Activated naive CD4-positive, alpha-beta T cell treated with anti-CD3 and anti-CD28 coated beads, Interleukin-2, amount 50 U/mL, for 24 hours (primary cell): ENCODE results near the gene RNPC3.
"Not testable (repeated sequence)": the region's sequence is repeated elsewhere in the genome, so short reads cannot be mapped to it uniquely, and the experiment has no call there.

ENCODE experiments used
- H3K27ac Mint-ChIP-seq: one replicate; pipeline ENCODE4 v1.8.0; 2021; ENCODE audit warnings: mild to moderate bottlenecking, mixed read lengths
- H3K27me3 Mint-ChIP-seq: one replicate; pipeline ENCODE4 v1.8.0; 2021; ENCODE audit warnings: mixed read lengths
- H3K36me3 Mint-ChIP-seq: one replicate; pipeline ENCODE4 v1.8.0; 2021; ENCODE audit warnings: mixed read lengths
- H3K4me1 Mint-ChIP-seq: one replicate; pipeline ENCODE4 v1.8.0; 2021; ENCODE audit warnings: mixed read lengths
- H3K4me3 Mint-ChIP-seq: one replicate; pipeline ENCODE4 v1.8.0; 2021; ENCODE audit warnings: mild to moderate bottlenecking, mixed read lengths
- H3K9me3 Mint-ChIP-seq: one replicate; pipeline ENCODE4 v1.8.0; 2021; ENCODE audit warnings: mixed read lengths

RNPC3 gene

DNA sequence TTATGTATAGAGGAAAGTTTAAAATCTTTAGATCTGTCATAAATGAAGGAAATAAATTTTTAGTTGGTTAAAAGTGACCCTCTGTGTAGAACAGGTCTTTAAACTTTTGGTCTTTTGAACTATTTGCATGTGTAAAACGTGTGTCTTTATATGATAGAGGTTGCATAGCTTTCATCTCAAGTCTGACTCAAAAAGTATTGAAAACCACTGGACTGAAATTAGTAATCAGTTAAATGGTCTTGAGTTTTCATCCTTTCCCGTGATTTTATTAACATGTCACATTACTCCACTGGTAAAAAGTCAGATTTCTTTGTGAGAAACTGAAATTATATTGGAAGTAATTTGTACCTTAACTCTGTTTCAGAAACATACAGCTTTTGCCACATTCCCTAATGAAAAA, 1.8 kb downstream of the RNPC3 start:
- H3K4me3 Mint-ChIP-seq, result peak overlapping the region; percentile 100
- H3K4me1 Mint-ChIP-seq, result peaks cover 69% of the 10 kb centered on the region
- no peaks in the 10 kb centered on the region for H3K9me3 Mint-ChIP-seq
- H3K36me3 Mint-ChIP-seq, result peaks cover 34% of the 10 kb centered on the region
- H3K27ac Mint-ChIP-seq, result peak overlapping the region; percentile 81
- H3K27me3 Mint-ChIP-seq, result no peaks in the 10 kb centered on the region

- Mint-ChIP-seq H3K4me1 (peaks cover 77% of the 10 kb centered on the region), H3K27ac (no peak overlapping the region), H3K36me3 (peaks cover 42% of the 10 kb centered on the region), H3K4me3 (no peak overlapping the region), H3K9me3 (no peaks in the 10 kb centered on the region), H3K27me3 (no peaks in the 10 kb centered on the region)
Observed at GRCh38 chr1:103529746-103530145, 4.2 kb downstream of the RNPC3 start.

DNA sequence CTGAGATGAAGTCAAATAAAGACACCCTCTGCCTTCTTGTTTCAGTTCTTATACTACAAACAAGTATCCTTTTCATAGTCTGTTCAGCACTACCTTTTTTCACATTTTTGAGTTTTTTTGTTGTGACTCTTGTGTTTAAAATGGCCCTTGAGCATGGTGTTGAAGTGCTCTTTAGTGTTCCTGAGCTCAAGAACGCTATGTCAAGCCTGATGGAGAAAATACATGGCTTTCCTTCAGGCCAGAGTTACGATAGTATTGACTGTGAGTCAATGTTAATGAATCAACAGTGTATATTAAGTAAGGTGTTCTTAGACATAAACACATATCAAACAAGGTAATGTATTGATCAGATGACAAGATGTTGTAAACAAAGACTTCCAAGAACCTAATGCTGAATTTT, 12.7 kb downstream of the RNPC3 start:
- Mint-ChIP-seq H3K27ac (no peak overlapping the region), H3K4me3 (no peak overlapping the region), H3K9me3 (no peaks in the 10 kb centered on the region), H3K27me3 (no peaks in the 10 kb centered on the region), H3K36me3 (peaks cover 28% of the 10 kb centered on the region), H3K4me1 (peaks cover 11% of the 10 kb centered on the region)

DNA sequence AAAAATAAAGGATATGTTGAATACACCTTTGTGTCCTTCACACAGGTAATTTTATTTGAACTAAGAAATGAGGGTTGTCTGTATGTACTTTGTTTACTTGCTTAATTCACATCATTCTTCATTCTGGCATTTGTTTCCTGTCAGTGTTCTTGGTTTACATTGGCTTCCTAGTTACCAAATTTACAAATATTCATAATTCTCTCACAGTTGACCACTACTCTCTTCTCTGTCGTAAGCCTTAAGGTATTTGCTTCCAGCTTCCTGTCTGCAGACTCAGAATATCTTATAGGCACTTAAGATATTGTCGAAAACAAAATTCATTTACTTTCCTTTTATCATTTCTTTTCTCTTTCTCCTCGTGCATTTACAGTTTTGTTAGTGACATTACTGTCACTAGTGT, 15.9 kb downstream of the RNPC3 start:
- peak overlapping the region; percentile 75 for H3K27ac Mint-ChIP-seq

DNA sequence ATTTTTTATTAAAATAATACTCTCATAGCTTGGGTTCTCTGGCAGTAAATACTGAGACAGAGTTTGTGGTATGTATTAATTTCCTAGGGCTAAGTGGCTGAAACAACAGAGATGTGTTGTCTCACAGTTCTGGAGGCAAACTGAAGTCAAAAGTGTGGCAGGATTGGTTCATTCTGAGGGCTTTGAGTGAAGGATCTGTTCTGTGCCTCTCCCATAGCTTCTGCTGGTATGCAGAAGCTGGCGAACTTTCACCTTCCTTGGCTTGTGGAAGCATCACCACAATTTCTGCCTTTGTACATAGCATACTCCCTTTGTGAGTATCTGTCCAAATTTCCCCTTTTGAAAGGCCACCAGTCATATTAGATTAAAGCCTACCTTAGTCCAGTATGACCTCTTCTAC, 21.0 kb downstream of the RNPC3 start:
- Mint-ChIP-seq H3K9me3 (no peaks in the 10 kb centered on the region), H3K36me3 (peaks cover 34% of the 10 kb centered on the region), H3K27me3 (no peaks in the 10 kb centered on the region), H3K4me3 (no peak overlapping the region), H3K27ac (no peak overlapping the region), H3K4me1 (peaks cover 3% of the 10 kb centered on the region)

More for the DNA sequence above, 15.9 kb downstream of the RNPC3 start:
- Mint-ChIP-seq H3K36me3 (peaks cover 33% of the 10 kb centered on the region), H3K4me3 (no peak overlapping the region), H3K9me3 (no peaks in the 10 kb centered on the region), H3K27me3 (no peaks in the 10 kb centered on the region), H3K4me1 (peaks cover 3% of the 10 kb centered on the region)

DNA sequence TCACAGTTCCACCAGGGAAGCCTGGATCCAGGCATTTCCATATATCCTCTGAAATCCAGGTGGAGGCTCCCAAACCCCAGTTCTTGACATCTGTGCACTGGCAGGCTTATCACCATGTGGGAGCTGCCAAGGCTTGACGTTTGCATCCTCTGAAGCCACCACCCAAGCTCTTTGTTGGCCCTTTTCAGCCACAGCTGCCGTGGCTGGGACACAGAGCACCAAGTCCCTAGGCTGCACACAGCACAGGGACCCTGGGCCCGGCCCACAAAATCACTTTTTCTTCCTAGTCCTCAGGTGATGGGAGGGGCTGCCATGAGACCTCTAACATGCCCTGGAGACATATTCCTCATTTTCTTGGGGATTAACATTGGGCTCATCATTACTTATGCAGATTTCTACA, 22.3 kb downstream of the RNPC3 start:
- Mint-ChIP-seq H3K27ac (no peak overlapping the region), H3K4me3 (no peak overlapping the region), H3K36me3 (peaks cover 33% of the 10 kb centered on the region), H3K9me3 (no peaks in the 10 kb centered on the region), H3K27me3 (no peaks in the 10 kb centered on the region), H3K4me1 (peaks cover 3% of the 10 kb centered on the region)

- peaks cover 7% of the 10 kb centered on the region for H3K4me1 Mint-ChIP-seq
- no peak overlapping the region for H3K27ac Mint-ChIP-seq
Observed at GRCh38 chr1:103560427-103560826, 34.9 kb downstream of the RNPC3 start.

GRCh38 chr1:103561124-103561523, 35.6 kb downstream of the RNPC3 start:
- H3K36me3 Mint-ChIP-seq, H3K9me3 Mint-ChIP-seq, H3K4me1 Mint-ChIP-seq, H3K27me3 Mint-ChIP-seq, H3K27ac Mint-ChIP-seq, H3K4me3 Mint-ChIP-seq: not testable (repeated sequence)

More at GRCh38 chr1:103560427-103560826, 34.9 kb downstream of the RNPC3 start:
- Mint-ChIP-seq H3K4me3 (no peak overlapping the region), H3K36me3 (peaks cover 13% of the 10 kb centered on the region), H3K27me3 (no peaks in the 10 kb centered on the region), H3K9me3 (no peaks in the 10 kb centered on the region)

DNA sequence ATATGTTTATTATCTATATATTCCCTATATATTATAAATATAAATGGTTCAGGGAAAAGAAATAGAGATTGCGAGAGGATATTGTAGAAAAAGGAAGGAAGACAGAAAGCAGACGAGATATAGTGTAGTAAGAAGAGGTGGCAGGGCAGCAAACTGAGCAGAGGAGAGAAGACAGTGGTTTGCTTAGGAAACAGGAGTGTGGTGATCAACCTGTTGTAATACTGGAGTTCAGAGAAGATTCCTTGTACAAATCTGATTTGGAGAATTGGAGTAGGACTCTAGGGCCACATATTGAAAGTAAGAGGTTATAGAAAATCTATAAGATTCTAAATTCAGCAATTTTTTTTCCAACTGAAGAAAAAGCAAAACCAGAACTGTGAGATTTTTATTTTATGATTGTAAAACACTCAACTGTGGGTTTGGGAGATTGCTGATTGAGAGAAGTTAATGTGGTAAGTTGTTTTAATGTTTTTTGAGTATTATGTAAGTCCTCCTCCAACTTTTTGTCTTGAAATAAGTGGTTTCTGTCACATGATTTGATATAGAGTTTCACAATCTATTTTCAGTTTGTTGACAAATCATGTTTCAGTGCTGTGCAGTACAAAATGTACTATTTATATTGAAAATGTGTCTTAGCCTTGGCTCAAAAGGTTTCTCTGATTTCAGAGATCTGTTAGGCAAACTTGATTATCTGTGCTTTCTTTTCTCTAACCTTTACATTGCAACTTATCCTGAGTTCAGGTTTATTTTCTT, 36.3 kb downstream of the RNPC3 start:
- peaks cover 8% of the 10 kb centered on the region for H3K36me3 Mint-ChIP-seq
- no peak overlapping the region for H3K4me3 Mint-ChIP-seq
- H3K27ac Mint-ChIP-seq, result no peak overlapping the region
- no peaks in the 10 kb centered on the region for H3K27me3 Mint-ChIP-seq
- no peaks in the 10 kb centered on the region for H3K9me3 Mint-ChIP-seq
- H3K4me1 Mint-ChIP-seq, result peaks cover 7% of the 10 kb centered on the region

- Mint-ChIP-seq H3K4me1 (peaks cover 7% of the 10 kb centered on the region), H3K4me3 (no peak overlapping the region), H3K36me3 (peaks cover 9% of the 10 kb centered on the region), H3K27me3 (no peaks in the 10 kb centered on the region), H3K9me3 (no peaks in the 10 kb centered on the region), H3K27ac (no peak overlapping the region)
Observed at GRCh38 chr1:103563056-103563455, 37.6 kb downstream of the RNPC3 start.

DNA sequence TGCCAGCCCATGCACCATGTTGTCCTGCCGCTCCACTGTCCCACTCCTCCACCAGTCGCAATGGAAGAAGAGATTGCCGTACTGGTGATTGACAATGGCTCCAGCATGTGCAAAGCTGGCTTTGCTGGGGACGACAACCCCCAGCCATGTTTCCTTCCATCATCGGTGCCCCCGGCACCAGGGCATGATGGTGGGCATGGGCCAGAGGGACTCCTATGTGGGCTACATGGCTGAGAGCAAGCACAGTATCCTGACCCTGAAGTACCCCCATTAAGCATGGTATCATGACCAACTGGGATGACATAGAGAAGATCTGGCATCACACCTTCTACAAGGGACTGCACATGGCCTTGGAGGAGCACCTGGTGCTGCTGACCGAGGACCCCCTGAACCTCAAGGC, 44.0 kb downstream of the RNPC3 start:
- no peak overlapping the region for H3K27ac Mint-ChIP-seq
- H3K4me3 Mint-ChIP-seq, result no peak overlapping the region
- H3K36me3 Mint-ChIP-seq, result peaks cover 23% of the 10 kb centered on the region
- H3K27me3 Mint-ChIP-seq, result no peaks in the 10 kb centered on the region
- no peaks in the 10 kb centered on the region for H3K4me1 Mint-ChIP-seq
- no peaks in the 10 kb centered on the region for H3K9me3 Mint-ChIP-seq

- not testable (repeated sequence) for H3K27ac Mint-ChIP-seq
- peaks cover 23% of the 10 kb centered on the region for H3K36me3 Mint-ChIP-seq
Observed at GRCh38 chr1:103571289-103571688, 45.8 kb downstream of the RNPC3 start, which contains the start of gene AMY2B. Gene AMY2B, plus strand, starts transcription at chr1:103571589. Its CDS starts 14 bp downstream, at chr1:103571603.

GRCh38 chr1:103576065-103576464, 50.6 kb downstream of the RNPC3 start:
- no peaks in the 10 kb centered on the region for H3K27me3 Mint-ChIP-seq
- H3K36me3 Mint-ChIP-seq, result peaks cover 17% of the 10 kb centered on the region
- no peaks in the 10 kb centered on the region for H3K9me3 Mint-ChIP-seq
- H3K4me1 Mint-ChIP-seq, result no peaks in the 10 kb centered on the region
- peak overlapping the region; percentile 80 for H3K27ac Mint-ChIP-seq
- no peak overlapping the region for H3K4me3 Mint-ChIP-seq

More at GRCh38 chr1:103571289-103571688, 45.8 kb downstream of the RNPC3 start, which contains the start of gene AMY2B:
- not testable (repeated sequence) for H3K27me3 Mint-ChIP-seq, H3K9me3 Mint-ChIP-seq, H3K4me1 Mint-ChIP-seq, H3K4me3 Mint-ChIP-seq

DNA sequence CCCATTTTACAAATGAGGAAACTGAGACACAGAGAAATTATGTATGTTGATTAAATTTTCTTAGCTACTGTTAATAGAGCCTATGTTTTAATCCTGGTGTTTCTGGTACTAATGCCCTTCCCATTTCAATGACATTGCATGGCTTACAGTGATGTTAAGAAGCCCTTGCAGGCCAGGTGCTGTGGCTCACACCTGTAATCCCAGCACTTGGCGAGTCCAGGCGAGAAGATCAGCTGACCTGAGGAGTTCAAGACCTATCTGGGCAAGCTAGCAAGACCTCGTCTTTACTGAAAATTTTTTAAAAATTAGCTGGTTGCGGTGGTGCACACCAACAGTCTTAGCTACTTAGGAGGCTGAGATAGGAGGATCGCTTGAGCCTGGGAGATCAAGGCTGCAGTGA, 51.3 kb downstream of the RNPC3 start:
- H3K36me3 Mint-ChIP-seq, result peaks cover 17% of the 10 kb centered on the region
- not testable (repeated sequence) for H3K27me3 Mint-ChIP-seq, H3K27ac Mint-ChIP-seq, H3K4me1 Mint-ChIP-seq, H3K9me3 Mint-ChIP-seq, H3K4me3 Mint-ChIP-seq

- Mint-ChIP-seq H3K27ac (no peak overlapping the region), H3K4me3 (no peak overlapping the region), H3K27me3 (no peaks in the 10 kb centered on the region), H3K9me3 (no peaks in the 10 kb centered on the region), H3K36me3 (peaks cover 3% of the 10 kb centered on the region), H3K4me1 (no peaks in the 10 kb centered on the region)
Observed at GRCh38 chr1:103582464-103582863, 57.0 kb downstream of the RNPC3 start.

GRCh38 chr1:103583887-103584286, 58.4 kb downstream of the RNPC3 start:
- Mint-ChIP-seq H3K27ac (no peak overlapping the region), H3K9me3 (peaks cover 4% of the 10 kb centered on the region), H3K27me3 (peaks cover 2% of the 10 kb centered on the region), H3K4me3 (no peak overlapping the region), H3K4me1 (no peaks in the 10 kb centered on the region), H3K36me3 (peaks cover 6% of the 10 kb centered on the region)

DNA sequence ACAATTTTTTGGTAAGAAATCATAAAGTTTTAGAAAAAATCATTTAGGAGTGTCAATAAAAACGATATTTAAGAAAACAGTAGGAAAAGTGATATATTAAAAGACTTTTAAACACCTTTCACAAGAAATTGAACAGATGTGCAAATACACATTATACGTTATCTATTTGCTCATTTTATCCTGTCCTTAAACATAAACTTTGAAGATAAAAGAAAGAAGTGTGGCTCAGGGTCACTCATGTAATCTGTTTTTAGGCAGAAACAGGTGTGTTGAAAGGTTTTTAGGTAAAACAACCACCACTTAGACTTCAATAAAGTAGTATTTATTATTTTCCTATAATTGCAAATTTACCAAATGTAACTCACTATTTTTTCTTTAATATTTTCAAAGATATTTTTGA, 59.0 kb downstream of the RNPC3 start:
- no peak overlapping the region for H3K27ac Mint-ChIP-seq
- H3K4me1 Mint-ChIP-seq, result no peaks in the 10 kb centered on the region
- H3K9me3 Mint-ChIP-seq, result peaks cover 7% of the 10 kb centered on the region
- no peak overlapping the region for H3K4me3 Mint-ChIP-seq
- peaks cover 2% of the 10 kb centered on the region for H3K27me3 Mint-ChIP-seq
- peaks cover 6% of the 10 kb centered on the region for H3K36me3 Mint-ChIP-seq
